Kidney epithelial cell (primary cell): Measurements from ENCODE around the gene KRT81. TPM values are rescaled to one million over a fixed set of nuclear protein-coding genes. Genes with fewer than 3 reads are reported as not detected.
A peak's percentile ranks its signal among the peaks of the same experiment; 100 is the strongest.

ENCODE experiments used
- DNase-seq: peaks from one replicate; pipeline ENCODE4 v3.0.0-alpha.2; 2010; ENCODE audit warnings: low read depth
- H3K27me3 ChIP-seq: 2 replicates; pipeline ENCODE4 v1.6.0; 2011; ENCODE audit warnings: low read length; ENCODE audit not compliant: control insufficient read depth, insufficient read depth
- H3K36me3 ChIP-seq: 2 replicates; pipeline ENCODE4 v1.5.1; 2011; ENCODE audit warnings: low read length; ENCODE audit not compliant: control insufficient read depth, insufficient read depth
- H3K4me3 ChIP-seq: 2 replicates; pipeline ENCODE4 v1.5.1; 2011; ENCODE audit warnings: low read depth, mild to moderate bottlenecking, control low read depth, low read length
- total RNA-seq: library from RNA; depleted of rRNA; stranded (reverse); fragments of >200 nt; gene quantifications from 2 replicates; pipeline ENCODE4 v1.2.3, GENCODE V29; 2015
- TF ChIP-seq, protein P1 (sequence below): IDR thresholded peaks from 2 replicates; pipeline ENCODE4 v1.5.1; 2011; ENCODE audit warnings: mild to moderate bottlenecking, moderate library complexity, low read length, control low read depth, inconsistent platforms; ENCODE audit not compliant: insufficient read depth, poor library complexity, severe bottlenecking

The KRT81 gene
- total RNA-seq, 1 donor from 2014 or later = 239 TPM

GRCh38 chr12:52246720-52247621 is 44.4 kb downstream of the KRT81 start:
- Histone ChIP-seq H3K27me3 (peaks cover 5% of the 10 kb centered on the region), H3K4me3 (no peak overlapping the region), H3K36me3 (no peaks in the 10 kb centered on the region)
- no peak for DNase-seq
- TF ChIP-seq, protein P1, sequence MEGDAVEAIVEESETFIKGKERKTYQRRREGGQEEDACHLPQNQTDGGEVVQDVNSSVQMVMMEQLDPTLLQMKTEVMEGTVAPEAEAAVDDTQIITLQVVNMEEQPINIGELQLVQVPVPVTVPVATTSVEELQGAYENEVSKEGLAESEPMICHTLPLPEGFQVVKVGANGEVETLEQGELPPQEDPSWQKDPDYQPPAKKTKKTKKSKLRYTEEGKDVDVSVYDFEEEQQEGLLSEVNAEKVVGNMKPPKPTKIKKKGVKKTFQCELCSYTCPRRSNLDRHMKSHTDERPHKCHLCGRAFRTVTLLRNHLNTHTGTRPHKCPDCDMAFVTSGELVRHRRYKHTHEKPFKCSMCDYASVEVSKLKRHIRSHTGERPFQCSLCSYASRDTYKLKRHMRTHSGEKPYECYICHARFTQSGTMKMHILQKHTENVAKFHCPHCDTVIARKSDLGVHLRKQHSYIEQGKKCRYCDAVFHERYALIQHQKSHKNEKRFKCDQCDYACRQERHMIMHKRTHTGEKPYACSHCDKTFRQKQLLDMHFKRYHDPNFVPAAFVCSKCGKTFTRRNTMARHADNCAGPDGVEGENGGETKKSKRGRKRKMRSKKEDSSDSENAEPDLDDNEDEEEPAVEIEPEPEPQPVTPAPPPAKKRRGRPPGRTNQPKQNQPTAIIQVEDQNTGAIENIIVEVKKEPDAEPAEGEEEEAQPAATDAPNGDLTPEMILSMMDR = no peak

- no peak overlapping the region for H3K4me3 ChIP-seq
- TF ChIP-seq, protein P1 = no peak
- peaks cover 5% of the 10 kb centered on the region for H3K27me3 ChIP-seq
- DNase-seq = no peak
- no peaks in the 10 kb centered on the region for H3K36me3 ChIP-seq
These were observed 45.3 kb downstream of the KRT81 start for GRCh38 chr12:52245962-52246569.

DNA sequence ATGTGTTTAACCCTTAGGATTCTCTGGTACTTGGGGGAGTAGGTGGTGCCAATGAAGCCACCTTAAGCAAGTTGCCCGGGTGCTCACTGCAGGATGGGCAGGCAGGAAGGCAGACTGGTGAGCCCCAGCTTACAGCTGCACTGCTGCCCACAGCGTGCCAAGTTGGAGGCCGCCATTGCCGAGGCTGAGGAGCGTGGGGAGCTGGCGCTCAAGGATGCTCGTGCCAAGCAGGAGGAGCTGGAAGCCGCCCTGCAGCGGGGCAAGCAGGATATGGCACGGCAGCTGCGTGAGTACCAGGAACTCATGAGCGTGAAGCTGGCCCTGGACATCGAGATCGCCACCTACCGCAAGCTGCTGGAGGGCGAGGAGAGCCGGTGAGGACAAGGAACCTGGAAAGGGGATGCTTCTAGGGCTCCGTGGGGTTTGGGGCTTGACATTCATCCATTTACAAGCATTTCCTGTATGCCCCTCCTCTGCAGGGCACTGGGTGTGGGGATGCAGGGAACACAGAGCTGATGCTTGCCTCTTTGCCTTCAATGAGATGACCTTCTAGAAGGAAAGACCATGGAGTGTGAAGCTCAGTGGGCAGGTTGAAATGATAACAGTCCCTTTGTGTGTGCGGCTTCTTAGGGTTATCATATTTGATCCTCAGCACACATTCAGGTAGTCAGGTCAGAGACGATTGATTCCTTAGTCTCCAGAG is 45.9 kb downstream of the KRT81 start:
- TF ChIP-seq, protein P1 = no peak
- no peak for DNase-seq
- H3K36me3 ChIP-seq = no peaks in the 10 kb centered on the region
- H3K27me3 ChIP-seq = peaks cover 5% of the 10 kb centered on the region
- H3K4me3 ChIP-seq = no peak overlapping the region

DNA sequence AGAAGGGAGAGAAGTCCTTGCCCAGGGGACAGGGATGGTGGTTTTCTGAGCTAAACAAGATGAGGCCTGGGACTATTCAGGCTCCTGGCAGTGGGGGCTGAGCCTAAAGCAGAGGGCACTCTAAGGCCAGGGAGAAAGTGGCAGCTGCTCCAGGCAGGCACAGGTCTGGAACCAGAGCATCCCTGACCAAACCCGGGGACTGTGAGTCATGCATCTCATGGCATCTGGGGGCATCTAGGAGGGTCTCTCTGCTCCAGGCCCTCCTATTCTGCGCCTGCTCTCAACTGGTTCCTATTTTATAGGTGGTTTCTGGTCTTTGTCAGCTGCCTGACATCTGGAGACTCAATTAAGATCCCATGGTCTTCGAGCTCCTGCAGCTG is 46.7 kb downstream of the KRT81 start:
- TF ChIP-seq, protein P1 = no peak
- DNase-seq = no peak
- no peak overlapping the region for H3K4me3 ChIP-seq
- H3K36me3 ChIP-seq = no peaks in the 10 kb centered on the region
- no peaks in the 10 kb centered on the region for H3K27me3 ChIP-seq

DNA sequence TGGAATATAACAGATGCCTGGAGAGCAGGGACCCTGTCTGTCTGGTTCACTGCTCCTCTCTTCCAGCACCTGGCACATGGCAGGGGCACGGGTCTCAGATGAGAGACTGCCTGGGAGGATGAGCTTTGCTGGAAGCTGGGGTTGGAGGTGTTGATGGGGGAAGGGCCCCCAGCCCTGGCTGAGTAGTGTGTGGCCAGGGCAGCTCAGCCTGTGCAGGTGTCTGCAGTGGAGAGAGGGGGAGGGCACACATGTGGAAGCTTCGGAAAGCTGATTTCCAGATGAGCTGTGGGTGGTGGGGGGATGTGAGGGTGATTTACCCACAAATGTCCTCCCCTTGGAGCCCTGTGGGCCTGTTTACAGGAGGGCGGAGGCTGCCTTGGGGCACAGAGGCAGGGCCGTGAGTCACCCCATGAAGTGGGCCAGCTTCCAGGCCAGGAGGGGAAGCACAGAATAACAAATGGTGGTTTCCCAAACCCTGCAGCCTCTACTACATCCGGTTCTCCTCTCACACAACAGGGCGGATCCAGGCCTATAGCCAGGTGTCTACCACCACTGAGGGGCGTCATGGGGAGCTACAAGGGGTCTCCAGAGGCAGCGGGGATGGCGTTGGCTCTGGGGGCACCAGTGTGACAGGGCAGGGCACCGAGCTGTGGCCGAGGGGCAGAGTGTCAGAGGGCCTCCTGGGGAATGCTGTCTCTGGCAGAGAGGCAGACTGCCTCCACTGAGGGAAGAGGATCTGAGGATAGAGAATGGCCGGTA is 47.3 kb downstream of the KRT81 start:
- TF ChIP-seq, protein P1 = no peak
- no peaks in the 10 kb centered on the region for H3K27me3 ChIP-seq
- peak; percentile 88 for DNase-seq
- no peak overlapping the region for H3K4me3 ChIP-seq
- no peaks in the 10 kb centered on the region for H3K36me3 ChIP-seq
